ENCODE results near the gene TNIP3. TPM values are rescaled to one million over a fixed set of nuclear protein-coding genes. Genes with fewer than 3 reads are reported as not detected.

Gene TNIP3
- total RNA-seq, 1 donor from 2014 or later: not detected

- intact Hi-C loops (cut with DNase I): no loop called here
These were observed 20.1 kb downstream of the TNIP3 start for GRCh38 chr4:121144021-121144420.

GRCh38 chr4:121143131-121143530, 21.0 kb downstream of the TNIP3 start:
- intact Hi-C loops (cut with DNase I): no loop called here
- no peak for DNase-seq (ENCODE audit: low spot score)

More at GRCh38 chr4:121144021-121144420, 20.1 kb downstream of the TNIP3 start:
- DNase-seq (ENCODE audit: low spot score): no peak

- DNase-seq (ENCODE audit: low spot score): no peak
- intact Hi-C loops (cut with DNase I): no loop called here
These were observed 23.2 kb downstream of the TNIP3 start for GRCh38 chr4:121140716-121141460.

GRCh38 chr4:121139533-121140222, 24.4 kb downstream of the TNIP3 start:
- intact Hi-C loops (cut with DNase I): no loop called here
- no peak for DNase-seq (ENCODE audit: low spot score)

- intact Hi-C loops (cut with DNase I): no loop called here
- no peak for DNase-seq (ENCODE audit: low spot score)
These were observed 25.9 kb downstream of the TNIP3 start for GRCh38 chr4:121138039-121138825.

GRCh38 chr4:121130326-121130660, 33.8 kb downstream of the TNIP3 start:
- no peak for DNase-seq (ENCODE audit: low spot score)
- intact Hi-C loops (cut with DNase I): no loop called here

GRCh38 chr4:121129606-121130325, 34.4 kb downstream of the TNIP3 start:
- intact Hi-C loops (cut with DNase I): no loop called here
- no peak for DNase-seq (ENCODE audit: low spot score)

- DNase-seq (ENCODE audit: low spot score): no peak
- intact Hi-C loops (cut with DNase I): no loop called here
These were observed 37.0 kb downstream of the TNIP3 start for GRCh38 chr4:121127100-121127499.

GRCh38 chr4:121126449-121127006, 37.6 kb downstream of the TNIP3 start:
- intact Hi-C loops (cut with DNase I): no loop called here
- DNase-seq (ENCODE audit: low spot score): no peak

- no peak for DNase-seq (ENCODE audit: low spot score)
- intact Hi-C loops (cut with DNase I): no loop called here
These were observed 38.6 kb downstream of the TNIP3 start for GRCh38 chr4:121125498-121125885.

- intact Hi-C loops (cut with DNase I): no loop called here
- DNase-seq (ENCODE audit: low spot score): no peak
These were observed 41.5 kb downstream of the TNIP3 start for GRCh38 chr4:121122661-121123060.

GRCh38 chr4:121119715-121120114, 44.4 kb downstream of the TNIP3 start:
- DNase-seq (ENCODE audit: low spot score): no peak
- intact Hi-C loops (cut with DNase I): no loop called here

- no peak for DNase-seq (ENCODE audit: low spot score)
- intact Hi-C loops (cut with DNase I): no loop called here
These were observed 45.8 kb downstream of the TNIP3 start for GRCh38 chr4:121118344-121118743.

- intact Hi-C loops (cut with DNase I): no loop called here
- no peak for DNase-seq (ENCODE audit: low spot score)
These were observed 49.4 kb downstream of the TNIP3 start for GRCh38 chr4:121114756-121115155.

GRCh38 chr4:121112530-121112929, 51.6 kb downstream of the TNIP3 start:
- no peak for DNase-seq (ENCODE audit: low spot score)
- intact Hi-C loops (cut with DNase I): no loop called here

GRCh38 chr4:121108557-121108956, 55.6 kb downstream of the TNIP3 start:
- intact Hi-C loops (cut with DNase I): no loop called here
- no peak for DNase-seq (ENCODE audit: low spot score)

GRCh38 chr4:121107507-121107906, 56.6 kb downstream of the TNIP3 start:
- no peak for DNase-seq (ENCODE audit: low spot score)
- intact Hi-C loops (cut with DNase I): no loop called here

GRCh38 chr4:121100093-121100775, 63.9 kb downstream of the TNIP3 start:
- no peak for DNase-seq (ENCODE audit: low spot score)
- intact Hi-C loops (cut with DNase I): no loop called here

GRCh38 chr4:121098266-121098665, 65.9 kb downstream of the TNIP3 start:
- intact Hi-C loops (cut with DNase I): loop anchor here (5.0 to 10.0 kb wide), 4 partner anchors 73 to 1023 kb away; no protein-coding TSS in a partner anchor
- DNase-seq (ENCODE audit: low spot score): no peak

All from cardiac septum (tissue), 1 donor.